ENCODE data around the gene TNFRSF18.

Gene TNFRSF18

DNA sequence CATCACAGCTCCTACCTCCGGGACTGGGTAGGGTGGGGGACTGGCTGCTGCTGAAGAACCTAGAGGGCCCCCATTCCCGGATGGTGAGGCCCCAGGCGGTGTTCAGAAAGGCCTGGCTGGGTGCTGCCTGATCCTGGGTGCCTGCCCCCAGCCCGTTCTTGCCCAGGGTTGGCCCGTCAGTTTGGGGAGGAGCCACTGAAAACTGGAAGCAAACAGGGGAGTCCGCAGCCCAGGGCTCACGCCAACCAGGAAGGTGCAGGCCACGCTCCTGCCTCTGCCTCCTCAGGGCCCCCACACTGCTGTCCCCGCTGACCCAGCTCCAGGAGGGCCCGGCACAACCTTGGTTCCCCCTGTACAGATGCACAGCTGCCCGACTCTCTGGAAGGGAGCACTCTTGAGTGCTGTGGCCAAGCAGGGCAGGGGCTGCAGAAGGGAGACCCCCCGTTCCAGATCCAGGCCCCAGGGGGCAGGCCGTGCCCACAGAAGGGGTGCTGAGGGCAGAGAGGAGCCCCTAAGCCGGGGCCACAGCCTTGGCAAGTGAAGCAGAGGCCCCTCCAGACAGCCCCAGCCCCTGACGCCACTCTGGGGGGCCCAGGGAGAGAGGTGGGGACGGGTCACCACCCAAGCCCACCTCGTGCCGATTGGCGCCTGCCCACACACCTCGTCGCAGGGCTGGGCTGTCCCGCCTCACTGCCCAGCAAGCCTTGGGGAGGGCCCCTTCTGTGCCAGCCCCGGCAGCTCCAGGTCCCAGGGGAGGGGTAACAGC is 34.6 kb upstream of the TNFRSF18 start:
- DNase-seq (no peak), ATAC-seq (no peak)

DNA sequence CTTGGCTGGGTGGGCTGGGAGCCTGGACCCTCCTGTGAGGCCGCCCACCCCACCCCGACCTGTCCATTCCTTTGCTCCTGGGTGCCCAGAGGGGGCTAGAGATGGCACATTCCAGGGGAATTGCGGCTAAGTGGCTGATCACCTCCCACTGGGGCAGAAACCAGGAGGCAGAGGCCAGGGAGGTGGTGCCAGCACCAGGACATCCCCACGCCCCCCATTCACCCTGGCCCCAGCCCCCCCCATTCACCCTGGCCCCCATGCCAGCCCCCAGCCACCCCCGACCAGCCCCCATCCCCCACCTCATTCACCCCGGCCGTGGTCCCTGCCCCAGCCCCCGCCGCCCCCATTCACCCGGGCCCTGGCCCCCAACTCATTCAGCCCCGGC is 33.9 kb upstream of the TNFRSF18 start:
- DNase-seq: no peak

DNA sequence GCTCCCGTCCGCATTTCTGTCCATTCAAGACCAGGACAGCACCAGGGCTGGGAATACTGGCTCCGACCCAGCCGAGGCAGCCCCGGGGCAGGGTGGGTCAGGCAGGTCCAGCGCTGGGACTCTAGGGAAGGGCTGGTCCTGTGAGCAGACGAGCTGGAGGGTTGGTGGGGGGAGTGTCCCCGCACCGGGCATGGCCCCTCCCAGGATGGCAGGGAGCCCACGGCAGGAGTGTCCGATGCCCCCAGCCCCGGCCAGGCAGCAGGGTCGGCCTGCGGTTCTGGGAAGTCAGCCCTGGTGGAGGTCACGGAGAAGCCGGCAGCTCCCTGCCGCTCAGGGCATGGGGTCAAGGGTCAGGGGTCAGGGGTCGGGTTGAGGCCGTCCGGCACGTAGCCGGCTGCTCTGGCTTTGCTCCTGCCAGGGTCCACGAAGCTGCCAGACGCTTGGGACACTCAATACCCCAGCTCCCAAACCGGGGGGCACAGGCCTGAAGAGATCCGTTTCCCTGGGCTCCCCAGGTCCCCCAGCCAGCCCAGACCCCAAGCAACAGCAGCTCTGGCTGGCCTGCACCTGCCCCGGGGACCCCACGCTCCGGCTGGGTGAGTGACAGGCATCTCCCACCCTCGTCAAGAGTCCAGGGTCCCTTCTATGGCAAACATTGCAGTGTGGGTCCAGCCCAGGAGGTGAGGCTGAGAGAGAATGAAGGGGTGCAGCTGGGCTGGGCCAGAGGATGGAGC is 33.4 kb upstream of the TNFRSF18 start:
- no peak for ATAC-seq
- DNase-seq: no peak

More for the DNA sequence above, 33.9 kb upstream of the TNFRSF18 start:
- no peak for ATAC-seq

DNA sequence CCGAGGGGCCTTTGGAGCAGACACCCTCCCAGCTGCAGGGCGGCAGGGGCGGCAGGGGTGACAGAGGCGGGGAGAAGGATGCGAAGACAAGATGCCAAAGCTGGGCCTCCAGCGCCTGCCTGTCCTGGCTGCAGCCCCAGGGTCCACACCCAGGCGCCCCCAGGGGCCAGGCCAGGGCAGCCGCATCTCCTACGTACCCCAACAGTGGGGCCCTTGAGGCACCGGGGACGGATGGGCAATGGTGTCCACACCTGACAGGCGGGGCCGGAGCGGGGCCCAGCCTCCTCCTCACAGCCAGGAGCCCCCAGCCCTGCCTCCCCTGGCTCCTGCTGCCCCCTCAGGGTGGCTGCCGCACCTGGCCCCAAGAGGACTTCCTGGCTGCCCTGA is 32.8 kb upstream of the TNFRSF18 start:
- ATAC-seq: no peak

DNA sequence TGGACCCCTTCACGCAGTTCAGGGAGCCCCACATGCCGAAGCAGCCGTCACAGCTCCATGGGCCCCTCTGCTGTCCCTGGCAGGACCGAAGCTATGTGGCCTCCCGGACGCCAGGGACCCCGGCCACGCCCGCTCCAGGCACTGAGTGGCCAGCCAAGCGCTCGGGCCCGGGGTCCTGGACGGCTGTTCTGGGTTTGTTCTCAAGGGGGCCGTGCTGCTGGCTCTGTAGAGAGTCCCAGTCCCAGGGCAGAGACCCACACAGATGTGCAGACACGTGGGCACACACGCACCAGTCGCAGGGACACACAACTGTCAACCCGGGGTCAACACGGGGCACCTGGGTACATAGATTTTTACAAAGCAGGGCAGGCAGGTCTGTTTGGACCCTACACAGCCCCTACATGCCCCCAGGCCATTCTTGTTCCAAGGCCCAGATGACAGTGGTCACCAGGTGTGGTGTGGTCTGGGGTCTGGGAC is 32.3 kb upstream of the TNFRSF18 start:
- DNase-seq: no peak
- ATAC-seq: no peak

More for the DNA sequence above, 32.8 kb upstream of the TNFRSF18 start:
- no peak for DNase-seq

DNA sequence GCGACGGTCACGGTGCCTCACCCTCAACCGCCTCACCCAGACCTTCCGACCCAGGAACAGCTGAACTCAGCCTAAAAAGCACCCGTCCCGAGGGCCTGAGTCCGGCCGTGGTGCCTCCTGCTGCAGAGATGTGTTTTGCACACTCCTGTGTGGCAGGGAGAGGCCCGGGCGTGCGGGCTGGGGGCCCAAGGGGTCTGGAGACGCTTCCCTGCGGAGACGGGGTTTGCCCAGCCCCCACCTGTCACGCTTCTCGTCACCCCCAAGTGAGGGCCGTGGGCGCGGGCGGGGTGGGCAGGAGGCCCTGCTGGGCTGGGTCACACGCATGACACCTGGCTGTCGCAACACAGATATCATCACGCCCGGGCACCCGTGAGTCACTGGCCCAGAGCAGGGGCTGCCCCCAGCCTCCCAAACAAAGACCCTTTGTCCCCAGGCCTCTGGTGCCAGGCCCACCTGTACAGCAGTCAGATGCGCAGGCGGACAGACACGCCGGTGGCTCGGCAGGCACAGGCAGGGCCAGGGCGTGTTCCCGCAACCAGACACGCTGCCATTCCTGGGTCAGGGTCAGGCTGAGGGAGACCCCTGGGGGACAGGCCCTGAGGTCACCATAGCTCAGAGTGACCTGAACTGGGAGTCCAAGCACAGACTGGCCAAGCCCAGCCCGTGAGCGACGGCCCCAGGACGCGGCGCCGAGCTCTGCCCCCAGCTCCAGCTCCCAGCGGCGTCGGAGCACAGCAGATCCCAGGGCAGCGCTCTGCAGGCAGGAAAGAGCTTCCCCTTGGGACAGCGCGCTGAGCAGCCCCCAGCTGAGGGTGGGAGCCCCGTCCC is 31.7 kb upstream of the TNFRSF18 start:
- ATAC-seq (peak; percentile 6), DNase-seq (no peak)

DNA sequence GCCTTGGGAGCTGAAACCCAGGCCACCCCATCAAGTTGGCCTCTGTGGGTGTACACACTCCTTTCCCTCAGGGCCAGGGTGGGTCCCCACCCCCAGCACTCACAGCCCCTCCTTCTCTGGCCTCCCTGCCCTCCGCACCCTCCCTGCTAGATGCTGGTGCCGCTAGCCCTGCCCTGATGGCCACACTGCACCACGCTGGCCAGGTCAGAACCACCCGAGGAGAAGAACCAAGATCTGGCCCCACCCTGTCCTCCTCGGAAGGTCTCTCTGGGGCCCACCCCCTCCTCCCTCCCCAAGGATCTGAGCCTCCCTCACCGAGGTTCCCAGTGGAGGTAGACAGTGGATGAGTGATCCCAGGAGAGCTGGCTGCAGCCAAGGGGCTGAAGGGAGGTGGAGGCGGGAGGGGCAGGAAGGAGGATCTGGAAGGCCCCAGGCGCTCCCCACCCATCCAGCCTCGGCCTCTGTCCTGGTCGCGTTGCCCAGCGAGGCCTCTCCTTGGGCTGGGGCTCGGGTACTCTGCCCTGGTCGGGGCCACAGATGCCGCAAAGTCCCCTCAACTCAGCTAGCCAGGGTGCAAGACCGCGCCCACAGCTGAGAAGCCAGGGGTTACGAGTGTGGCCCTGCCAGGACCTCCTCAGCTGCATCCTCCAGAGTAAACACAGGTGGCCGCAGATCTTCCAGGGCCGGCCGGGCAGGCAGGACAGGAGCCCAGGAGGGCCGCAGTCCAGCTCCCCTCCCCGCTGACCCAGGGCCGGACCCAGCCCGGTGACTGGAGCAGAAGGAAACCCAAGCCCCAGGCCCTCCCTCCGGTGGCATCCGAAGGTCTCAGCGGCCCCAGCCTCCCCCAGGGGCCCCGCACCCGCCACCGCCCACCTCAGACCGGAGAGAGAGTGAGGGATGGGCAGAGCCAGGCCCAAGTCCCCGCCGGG is 30.8 kb upstream of the TNFRSF18 start:
- DNase-seq: no peak
- ATAC-seq: no peak

DNA sequence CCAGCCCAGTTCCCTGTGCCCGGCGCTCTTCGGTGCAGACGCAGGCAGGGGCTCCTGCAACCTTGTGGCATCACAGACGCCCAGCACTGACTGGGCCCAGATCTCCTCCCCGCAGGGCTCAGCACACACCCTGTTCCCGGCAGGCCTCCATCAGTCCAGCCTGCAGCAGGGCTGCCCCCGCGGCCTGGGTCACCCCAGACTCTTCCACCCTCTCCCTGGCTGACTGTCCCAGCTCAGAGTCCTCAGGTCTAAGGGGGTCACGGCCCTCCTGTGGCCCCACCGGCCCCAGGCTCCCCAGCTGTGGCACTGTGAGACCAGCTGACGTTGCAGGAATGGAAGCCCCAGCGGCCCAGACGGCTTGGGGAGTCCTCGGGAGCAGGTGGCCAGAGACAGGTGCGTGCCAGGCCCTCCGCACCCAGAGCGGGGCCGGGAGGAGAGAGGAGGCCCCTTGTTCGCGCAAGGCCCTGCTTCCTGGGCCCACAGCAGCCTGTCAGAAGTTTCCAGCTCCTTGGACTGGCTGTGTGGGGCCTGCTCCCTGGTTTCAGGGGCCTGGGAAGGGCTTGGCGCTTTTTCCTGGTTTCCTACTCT is 29.9 kb upstream of the TNFRSF18 start:
- ATAC-seq (no peak), DNase-seq (no peak)

DNA sequence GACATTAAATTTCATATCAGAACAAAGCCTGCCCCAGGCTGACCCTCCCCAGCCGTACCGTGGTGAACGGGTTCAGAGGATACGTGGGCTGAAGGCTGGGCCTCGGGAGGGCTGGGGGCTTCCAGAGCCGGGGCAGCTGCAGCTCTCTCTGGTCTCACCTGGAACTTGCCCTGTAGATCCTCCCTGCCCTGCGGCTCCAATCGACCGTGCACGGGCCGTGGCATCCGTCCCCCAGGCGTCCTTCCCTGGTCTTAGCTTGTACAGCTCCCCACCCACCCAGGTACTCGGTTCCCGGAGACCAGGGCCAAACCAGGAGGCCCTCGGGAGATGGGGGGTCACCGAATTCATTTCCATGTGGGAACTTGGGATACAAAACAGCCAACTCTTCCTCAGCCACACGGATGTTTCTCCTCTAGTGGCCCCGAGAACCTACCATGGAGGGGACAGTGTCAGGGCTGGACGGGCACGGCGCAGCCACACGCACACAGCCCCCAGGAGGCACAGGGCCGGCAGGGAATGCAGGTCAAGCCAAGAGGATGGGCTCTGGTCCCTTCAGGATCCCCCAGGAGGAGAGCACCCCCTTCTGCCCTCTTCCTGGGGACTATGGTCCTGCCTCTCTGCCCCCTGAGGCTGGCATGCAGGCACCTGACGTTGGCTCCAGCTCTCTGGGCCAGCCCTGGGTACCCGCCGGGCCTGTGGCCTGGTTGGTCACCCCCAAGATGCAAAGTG is 28.8 kb upstream of the TNFRSF18 start:
- no peak for ATAC-seq

DNA sequence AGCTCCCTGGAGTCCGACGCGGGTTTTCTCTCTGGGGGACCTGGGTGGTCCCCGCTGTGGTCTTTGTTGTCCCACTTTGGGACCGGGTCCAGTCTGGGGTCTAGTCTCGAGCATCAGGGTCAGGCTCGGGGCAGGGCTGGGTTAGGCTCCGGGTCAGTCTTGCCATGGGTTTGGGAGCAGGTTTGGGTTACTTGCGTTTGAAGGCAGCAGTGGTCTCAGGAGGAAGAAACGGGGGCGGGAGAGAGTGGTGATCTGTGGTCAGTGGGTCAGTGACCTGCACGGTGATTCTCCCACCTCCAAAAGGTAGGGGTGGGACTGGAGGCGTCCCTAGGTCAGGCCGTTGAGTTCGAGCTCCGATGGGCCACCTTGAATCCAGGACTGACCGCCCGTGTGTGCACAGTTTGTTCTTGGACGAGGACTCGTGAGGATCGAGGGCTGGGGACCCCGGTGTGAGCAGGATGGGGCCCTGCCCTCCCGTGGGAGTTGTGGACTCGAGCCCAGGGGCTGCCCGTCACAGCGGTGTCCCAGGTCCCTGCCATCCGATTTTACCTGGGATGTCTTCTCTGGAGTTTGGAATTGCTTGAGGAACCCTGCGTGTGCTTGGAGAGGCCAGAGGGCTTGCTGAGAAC is 27.9 kb upstream of the TNFRSF18 start:
- DNase-seq (no peak), ATAC-seq (no peak)

More for the DNA sequence above, 28.8 kb upstream of the TNFRSF18 start:
- no peak for DNase-seq

DNA sequence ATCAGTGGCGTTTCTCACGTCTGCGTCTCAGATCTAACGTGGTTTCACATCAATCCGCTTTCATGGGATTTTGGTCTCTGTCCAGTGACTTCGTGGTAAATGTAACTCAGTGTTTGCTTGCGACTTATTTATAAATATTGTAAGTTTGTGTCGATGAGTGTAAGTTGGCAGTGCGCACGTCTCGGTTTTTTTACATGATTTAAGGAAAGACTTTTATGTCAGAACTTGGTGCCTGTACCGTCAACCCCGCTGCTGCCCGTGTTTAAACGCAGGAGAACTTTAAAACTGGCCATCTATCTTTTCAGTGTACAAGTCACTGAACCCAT is 27.1 kb upstream of the TNFRSF18 start:
- DNase-seq (no peak), ATAC-seq (no peak)

DNA sequence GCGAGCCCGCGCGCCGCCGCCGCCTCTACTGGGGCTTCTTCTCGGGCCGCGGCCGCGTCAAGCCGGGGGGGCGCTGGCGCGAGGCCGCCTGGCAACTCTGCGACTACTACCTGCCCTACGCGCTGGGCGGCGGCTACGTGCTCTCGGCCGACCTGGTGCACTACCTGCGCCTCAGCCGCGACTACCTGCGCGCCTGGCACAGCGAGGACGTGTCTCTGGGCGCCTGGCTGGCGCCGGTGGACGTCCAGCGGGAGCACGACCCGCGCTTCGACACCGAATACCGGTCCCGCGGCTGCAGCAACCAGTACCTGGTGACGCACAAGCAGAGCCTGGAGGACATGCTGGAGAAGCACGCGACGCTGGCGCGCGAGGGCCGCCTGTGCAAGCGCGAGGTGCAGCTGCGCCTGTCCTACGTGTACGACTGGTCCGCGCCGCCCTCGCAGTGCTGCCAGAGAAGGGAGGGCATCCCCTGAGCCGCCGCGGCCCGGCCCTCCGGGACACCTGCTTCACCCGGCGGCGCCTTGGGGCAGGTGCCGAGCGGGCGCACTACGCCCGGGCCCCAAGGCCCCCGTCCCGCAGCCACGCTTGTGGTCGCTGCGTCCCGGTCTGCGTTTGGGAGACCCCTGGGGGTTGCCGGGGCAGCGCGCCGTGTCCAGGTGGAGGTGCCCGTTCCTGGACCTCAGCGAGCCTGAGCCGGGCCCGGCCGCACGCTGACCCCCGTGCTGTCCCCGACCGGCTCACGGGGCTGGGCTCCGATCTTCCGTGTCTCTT is 26.6 kb upstream of the TNFRSF18 start:
- ATAC-seq (no peak), DNase-seq (no peak)

DNA sequence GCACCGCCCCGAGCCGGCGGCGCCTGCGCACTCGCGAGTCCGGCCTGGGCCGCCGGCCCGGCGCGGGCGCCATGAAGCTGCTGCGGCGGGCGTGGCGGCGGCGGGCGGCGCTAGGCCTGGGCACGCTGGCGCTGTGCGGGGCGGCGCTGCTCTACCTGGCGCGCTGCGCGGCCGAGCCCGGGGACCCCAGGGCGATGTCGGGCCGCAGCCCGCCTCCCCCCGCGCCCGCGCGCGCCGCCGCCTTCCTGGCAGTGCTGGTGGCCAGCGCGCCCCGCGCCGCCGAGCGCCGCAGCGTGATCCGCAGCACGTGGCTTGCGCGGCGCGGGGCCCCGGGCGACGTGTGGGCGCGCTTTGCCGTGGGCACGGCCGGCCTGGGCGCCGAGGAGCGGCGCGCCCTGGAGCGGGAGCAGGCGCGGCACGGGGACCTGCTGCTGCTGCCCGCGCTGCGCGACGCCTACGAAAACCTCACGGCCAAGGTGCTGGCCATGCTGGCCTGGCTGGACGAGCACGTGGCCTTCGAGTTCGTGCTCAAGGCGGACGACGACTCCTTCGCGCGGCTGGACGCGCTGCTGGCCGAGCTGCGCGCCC is 25.9 kb upstream of the TNFRSF18 start, which contains the start of gene B3GALT6:
Gene B3GALT6, plus strand, starts transcription at position 30 of the 588 bp plus-strand sequence. Its CDS starts 42 bp downstream, at position 72.
- ATAC-seq (no peak), DNase-seq (no peak)

DNA sequence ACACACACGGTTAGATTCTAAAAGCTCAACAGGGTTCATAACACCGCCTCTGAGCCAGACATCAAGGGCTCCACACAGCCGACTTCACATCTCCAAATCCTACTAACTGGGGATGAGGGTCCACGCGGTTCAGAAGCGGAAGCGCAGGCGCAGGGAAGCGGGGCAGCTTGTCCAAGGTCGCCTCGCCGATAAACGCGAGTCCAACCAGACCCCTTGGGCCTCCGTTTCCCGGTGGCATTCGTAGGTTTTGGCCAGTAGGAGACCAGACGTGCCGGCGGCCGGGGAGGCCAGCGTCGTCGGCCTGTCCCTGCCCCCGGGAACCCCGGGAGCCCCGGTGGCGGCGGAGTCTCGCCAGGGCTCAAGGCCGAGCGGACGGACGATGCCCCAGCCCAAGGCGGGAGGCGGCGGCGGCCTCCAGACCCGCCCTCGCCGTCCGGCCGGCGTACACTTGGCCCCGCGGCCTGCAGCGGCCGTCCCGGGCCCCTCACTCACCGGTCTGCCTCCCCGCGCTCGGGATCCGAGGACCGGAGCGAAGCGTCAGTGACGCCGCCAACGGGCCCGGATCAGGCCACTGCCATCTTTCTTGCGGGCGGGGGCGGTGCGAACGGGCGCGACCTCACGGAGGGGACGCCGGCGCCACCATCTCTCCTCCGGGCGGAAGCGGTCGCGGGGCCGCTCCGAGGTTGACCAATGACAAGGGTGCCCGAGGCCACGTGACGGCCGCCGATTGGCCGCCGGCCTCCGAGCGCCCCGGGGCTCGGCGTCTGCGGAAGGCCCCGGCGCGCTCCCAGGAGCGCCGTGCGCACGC is 25.2 kb upstream of the TNFRSF18 start, which contains the start of gene SDF4:
Gene SDF4, minus strand, starts transcription at position 602 of the 808 bp plus-strand sequence. CDS start 3,229 bp downstream, outside the sequence.
- peak; percentile 98 for DNase-seq
- peak; percentile 93 for ATAC-seq

DNA sequence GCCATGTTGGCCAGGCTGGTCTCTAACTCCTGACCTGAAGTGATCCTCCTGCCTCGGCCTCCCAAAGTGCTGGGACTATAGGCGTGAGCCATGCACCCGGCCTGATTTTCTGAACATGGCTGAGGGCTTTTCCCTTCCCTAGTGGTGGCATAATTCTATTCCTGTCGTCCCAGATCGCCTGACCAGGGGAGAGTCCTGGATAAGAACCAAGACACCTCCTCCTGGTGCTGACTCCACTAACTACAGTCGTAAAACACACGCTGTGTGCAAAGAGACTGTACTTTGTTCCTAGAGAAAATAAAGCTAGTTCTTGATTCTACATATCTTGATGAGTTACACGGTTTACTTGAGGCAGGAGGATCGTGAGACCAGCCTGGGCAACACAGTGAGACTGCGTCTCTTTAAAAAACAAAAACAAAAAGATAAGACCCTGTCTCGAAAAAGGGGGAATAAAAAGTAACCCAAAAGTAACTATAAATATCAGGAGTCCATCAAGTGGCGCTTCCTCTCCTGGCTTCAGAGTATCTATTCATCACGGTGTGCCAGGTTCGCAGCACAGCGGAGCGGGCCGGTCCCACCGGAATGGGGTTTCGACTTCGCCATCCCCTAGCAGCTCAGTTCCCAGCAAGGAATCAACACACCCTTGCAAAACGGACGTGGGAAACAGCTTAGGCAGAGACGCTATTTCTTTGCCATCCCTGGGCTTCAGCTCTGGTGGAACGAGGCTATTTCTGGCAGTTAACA is 24.4 kb upstream of the TNFRSF18 start:
- ATAC-seq (no peak), DNase-seq (no peak)

DNA sequence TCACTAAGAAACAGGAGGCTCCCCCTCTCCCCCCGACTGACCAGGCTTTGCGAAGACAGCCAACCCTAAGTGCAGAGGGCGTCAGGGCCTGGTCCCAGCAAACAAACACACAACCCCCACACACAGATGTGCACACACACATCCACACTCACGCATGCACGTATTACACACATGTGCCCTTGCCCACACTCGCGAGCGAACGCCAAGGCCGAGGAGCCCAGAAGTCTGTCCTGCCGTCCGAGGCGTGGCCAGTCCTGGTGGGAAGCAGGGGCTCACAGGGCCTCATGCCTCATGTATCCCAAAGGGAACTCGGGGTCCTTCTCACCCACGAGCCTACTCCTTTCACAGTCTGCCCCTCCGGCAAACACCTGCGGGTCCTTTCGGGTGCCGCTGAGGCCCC is 23.4 kb upstream of the TNFRSF18 start:
- ATAC-seq: no peak

More for the DNA sequence above, 23.4 kb upstream of the TNFRSF18 start:
- no peak for DNase-seq

Measured in stimulated activated naive CD8-positive, alpha-beta T cell treated with anti-CD3 and anti-CD28 coated beads, Interleukin-15, Interleukin-2, amounts not matched to agents 100 U/mL and 50 U/mL, for 24 hours (primary cell).